ENCODE results near the gene ENO4.

GRCh38 chr10:116892907-116893685 is 43.8 kb downstream of the ENO4 start:
- TF ChIP-seq CREB1 (IDR thresholded peaks at IDR 0.05; ENCODE audit: low read depth) (no peak), MAX (IDR thresholded peaks at IDR 0.05) (no peak), TCF12 (IDR thresholded peaks at IDR 0.05; ENCODE audit: low read depth) (no peak), TAF1 (IDR thresholded peaks at IDR 0.05; ENCODE audit: low read depth) (no peak)
